A673 (cell line): ENCODE data around the gene CSTPP1.

Source experiments
- CTCF ChIP-seq: fragments of 300-800, 200-600 bp; sonication (generic); conservative IDR thresholded peaks from 2 replicates; pipeline ENCODE4 v1.5.1; 2017; ENCODE audit warnings: low read depth, mild to moderate bottlenecking, antibody characterized with exemption, low read length, moderate library complexity, mixed read lengths
- EZH2 ChIP-seq: fragments of 200-600 bp; sonication (generic); IDR thresholded peaks from 2 replicates; pipeline ENCODE4 v1.6.1; 2017; ENCODE audit warnings: borderline replicate concordance, low read depth, mild to moderate bottlenecking, mixed read lengths, antibody characterized with exemption, low read length; ENCODE audit not compliant: poor library complexity, severe bottlenecking

GRCh38 chr11:47186700-47187695 lies 250.4 kb downstream of the CSTPP1 start:
- TF ChIP-seq CTCF, result peak; percentile 48; the same call in 1 of the 2 replicates
- TF ChIP-seq EZH2, result no peak
